ENCODE data around the gene OR10H5. TPM values are rescaled to one million over a fixed set of nuclear protein-coding genes. Genes with fewer than 3 reads are reported as not detected.

Gene OR10H5
- total RNA-seq, 1 experiment from 2014 or later = not detected

DNA sequence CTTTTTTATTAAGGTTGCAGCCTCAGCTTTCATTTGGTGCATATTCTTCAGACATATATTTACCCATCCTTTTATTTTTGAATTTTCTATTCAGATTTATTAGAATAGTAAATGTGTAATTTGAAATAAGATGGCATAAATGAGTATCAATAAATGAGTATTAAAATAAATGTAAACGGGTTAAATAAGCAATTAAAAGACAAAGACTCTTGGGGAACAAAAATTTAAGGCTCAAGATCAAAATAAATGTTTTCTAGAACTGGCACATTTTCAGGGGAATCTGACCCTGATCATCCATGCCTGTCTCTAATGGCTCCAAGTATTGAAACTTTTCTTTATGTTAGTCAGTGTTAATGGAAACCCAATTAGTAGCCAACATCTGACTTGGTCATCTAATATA is 46.7 kb upstream of the OR10H5 start:
- intact Hi-C loops (cut with micrococcal nuclease; ENCODE audit: unreplicated experiment) = no loop called here
- H3K4me3 ChIP-seq (ENCODE audit: low read depth in 2 of 2, low read length in 2 of 2) = no peak overlapping the region
- no peaks in the 10 kb centered on the region for H3K36me3 ChIP-seq (ENCODE audit: control insufficient read depth, insufficient read depth, low read length)
- ChIA-PET POLR2A (no interaction called here), CTCF (no interaction called here)
- in situ Hi-C loops (cut with HindIII; ENCODE audit: low pct_unique_long_range_greater_than_20kb, low sequenced_read_pairs) = no loop called here
- H3K9me3 ChIP-seq (ENCODE audit: control insufficient read depth, insufficient read depth, low read depth, low read length) = no peaks in the 10 kb centered on the region
- ATAC-seq (no peak), DNase-seq (ENCODE audit: low read depth, low spot score) (no peak)
- H3K27ac ChIP-seq (ENCODE audit: low read length) = no peak overlapping the region
- no peaks in the 10 kb centered on the region; the same call in 1 of the 2 replicates for H3K27me3 ChIP-seq (ENCODE audit: control insufficient read depth, insufficient read depth, low read length)
- no peaks in the 10 kb centered on the region for H3K4me1 ChIP-seq (ENCODE audit: control insufficient read depth, insufficient read depth, low read length)
- no TSS peak for BruUV-seq (replicated peaks)
- TF ChIP-seq TCF7L2 (IDR thresholded peaks at IDR 0.05; ENCODE audit: low read depth, low read length) = no peak
- TF ChIP-seq POLR2AphosphoS5 (IDR thresholded peaks at IDR 0.05; ENCODE audit: low read depth, low read length) = no peak
- TF ChIP-seq CTCF (IDR thresholded peaks at IDR 0.05) = no peak
- TF ChIP-seq SIN3A (IDR thresholded peaks at IDR 0.05; ENCODE audit: borderline replicate concordance, insufficient read depth, low read depth, low read length) = no peak
- TF ChIP-seq, protein P1, sequence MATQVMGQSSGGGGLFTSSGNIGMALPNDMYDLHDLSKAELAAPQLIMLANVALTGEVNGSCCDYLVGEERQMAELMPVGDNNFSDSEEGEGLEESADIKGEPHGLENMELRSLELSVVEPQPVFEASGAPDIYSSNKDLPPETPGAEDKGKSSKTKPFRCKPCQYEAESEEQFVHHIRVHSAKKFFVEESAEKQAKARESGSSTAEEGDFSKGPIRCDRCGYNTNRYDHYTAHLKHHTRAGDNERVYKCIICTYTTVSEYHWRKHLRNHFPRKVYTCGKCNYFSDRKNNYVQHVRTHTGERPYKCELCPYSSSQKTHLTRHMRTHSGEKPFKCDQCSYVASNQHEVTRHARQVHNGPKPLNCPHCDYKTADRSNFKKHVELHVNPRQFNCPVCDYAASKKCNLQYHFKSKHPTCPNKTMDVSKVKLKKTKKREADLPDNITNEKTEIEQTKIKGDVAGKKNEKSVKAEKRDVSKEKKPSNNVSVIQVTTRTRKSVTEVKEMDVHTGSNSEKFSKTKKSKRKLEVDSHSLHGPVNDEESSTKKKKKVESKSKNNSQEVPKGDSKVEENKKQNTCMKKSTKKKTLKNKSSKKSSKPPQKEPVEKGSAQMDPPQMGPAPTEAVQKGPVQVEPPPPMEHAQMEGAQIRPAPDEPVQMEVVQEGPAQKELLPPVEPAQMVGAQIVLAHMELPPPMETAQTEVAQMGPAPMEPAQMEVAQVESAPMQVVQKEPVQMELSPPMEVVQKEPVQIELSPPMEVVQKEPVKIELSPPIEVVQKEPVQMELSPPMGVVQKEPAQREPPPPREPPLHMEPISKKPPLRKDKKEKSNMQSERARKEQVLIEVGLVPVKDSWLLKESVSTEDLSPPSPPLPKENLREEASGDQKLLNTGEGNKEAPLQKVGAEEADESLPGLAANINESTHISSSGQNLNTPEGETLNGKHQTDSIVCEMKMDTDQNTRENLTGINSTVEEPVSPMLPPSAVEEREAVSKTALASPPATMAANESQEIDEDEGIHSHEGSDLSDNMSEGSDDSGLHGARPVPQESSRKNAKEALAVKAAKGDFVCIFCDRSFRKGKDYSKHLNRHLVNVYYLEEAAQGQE (IDR thresholded peaks at IDR 0.05; ENCODE audit: insufficient read depth in 1 of 2, low read depth in 2 of 2, low read length in 1 of 2) = no peak

DNA sequence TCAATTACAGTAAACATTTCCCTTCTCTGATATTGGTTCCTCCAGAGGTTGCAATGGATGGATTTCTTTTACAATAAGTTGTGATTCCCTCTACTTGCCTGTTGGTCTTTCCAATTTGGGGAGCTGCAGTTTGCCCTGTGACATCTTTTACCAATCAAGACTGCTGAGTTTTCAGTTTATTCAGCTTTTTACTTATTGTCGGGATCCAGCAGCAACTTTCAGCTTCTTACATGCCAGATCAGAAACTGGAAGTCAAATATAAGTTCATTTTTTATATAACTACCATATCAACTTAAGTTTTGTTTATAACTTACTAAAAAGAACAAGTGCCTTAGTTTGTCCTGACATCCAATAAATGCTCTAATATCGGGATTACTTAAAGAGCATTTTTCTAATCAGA is 39.2 kb upstream of the OR10H5 start:
- Histone ChIP-seq H3K4me3 (ENCODE audit: low read depth in 2 of 2, low read length in 2 of 2) (no peak overlapping the region), H3K36me3 (ENCODE audit: control insufficient read depth, insufficient read depth, low read length) (no peaks in the 10 kb centered on the region), H3K27ac (ENCODE audit: low read length) (no peak overlapping the region), H3K27me3 (ENCODE audit: control insufficient read depth, insufficient read depth, low read length) (peaks cover 6% of the 10 kb centered on the region; the same call in 1 of the 2 replicates), H3K4me1 (ENCODE audit: control insufficient read depth, insufficient read depth, low read length) (no peaks in the 10 kb centered on the region), H3K9me3 (ENCODE audit: control insufficient read depth, insufficient read depth, low read depth, low read length) (no peaks in the 10 kb centered on the region)
- ChIA-PET POLR2A (no interaction called here), CTCF (no interaction called here)
- intact Hi-C loops (cut with micrococcal nuclease; ENCODE audit: unreplicated experiment) (no loop called here), in situ Hi-C loops (cut with HindIII; ENCODE audit: low pct_unique_long_range_greater_than_20kb, low sequenced_read_pairs) (no loop called here)
- ATAC-seq (no peak), DNase-seq (ENCODE audit: low read depth, low spot score) (no peak)
- no TSS peak for BruUV-seq (replicated peaks)
- TF ChIP-seq, protein P1 (IDR thresholded peaks at IDR 0.05; ENCODE audit: insufficient read depth in 1 of 2, low read depth in 2 of 2, low read length in 1 of 2) = no peak
- TF ChIP-seq TCF7L2 (IDR thresholded peaks at IDR 0.05; ENCODE audit: low read depth, low read length) = no peak
- TF ChIP-seq POLR2AphosphoS5 (IDR thresholded peaks at IDR 0.05; ENCODE audit: low read depth, low read length) = no peak
- TF ChIP-seq CTCF (IDR thresholded peaks at IDR 0.05) = no peak
- TF ChIP-seq SIN3A (IDR thresholded peaks at IDR 0.05; ENCODE audit: borderline replicate concordance, insufficient read depth, low read depth, low read length) = no peak

All from Panc1 (cell line).